Peyer's patch (tissue), 4 donors: ENCODE measurements around the gene HLA-DQB1.

Experiments
- POLR2A ChIP-seq, 2 donors: fragments of 450-650 bp; IDR thresholded peaks; one replicate each; pipeline ENCODE4 v1.5.1; 2017; ENCODE audit warnings: antibody characterized with exemption in 2 of 2, mild to moderate bottlenecking in 2 of 2, moderate library complexity in 2 of 2
- TF ChIP-seq, protein P1 (sequence below), 6 experiments: fragments of 450-650 bp in 4 of 6; fragments of 200-600 bp in 2 of 6; sonication (generic) in 1 of 6; IDR thresholded peaks; one replicate each; pipeline ENCODE4 v1.5.1; 2017 to 2019; ENCODE audit warnings: antibody characterized with exemption in 6 of 6, mild to moderate bottlenecking in 3 of 6, moderate library complexity in 1 of 6

- TF ChIP-seq, protein P1, sequence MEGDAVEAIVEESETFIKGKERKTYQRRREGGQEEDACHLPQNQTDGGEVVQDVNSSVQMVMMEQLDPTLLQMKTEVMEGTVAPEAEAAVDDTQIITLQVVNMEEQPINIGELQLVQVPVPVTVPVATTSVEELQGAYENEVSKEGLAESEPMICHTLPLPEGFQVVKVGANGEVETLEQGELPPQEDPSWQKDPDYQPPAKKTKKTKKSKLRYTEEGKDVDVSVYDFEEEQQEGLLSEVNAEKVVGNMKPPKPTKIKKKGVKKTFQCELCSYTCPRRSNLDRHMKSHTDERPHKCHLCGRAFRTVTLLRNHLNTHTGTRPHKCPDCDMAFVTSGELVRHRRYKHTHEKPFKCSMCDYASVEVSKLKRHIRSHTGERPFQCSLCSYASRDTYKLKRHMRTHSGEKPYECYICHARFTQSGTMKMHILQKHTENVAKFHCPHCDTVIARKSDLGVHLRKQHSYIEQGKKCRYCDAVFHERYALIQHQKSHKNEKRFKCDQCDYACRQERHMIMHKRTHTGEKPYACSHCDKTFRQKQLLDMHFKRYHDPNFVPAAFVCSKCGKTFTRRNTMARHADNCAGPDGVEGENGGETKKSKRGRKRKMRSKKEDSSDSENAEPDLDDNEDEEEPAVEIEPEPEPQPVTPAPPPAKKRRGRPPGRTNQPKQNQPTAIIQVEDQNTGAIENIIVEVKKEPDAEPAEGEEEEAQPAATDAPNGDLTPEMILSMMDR (IDR thresholded peaks at IDR 0.05), result no peak
- no peak for TF ChIP-seq POLR2A (IDR thresholded peaks at IDR 0.05)
These were observed 46.8 kb upstream of the HLA-DQB1 start for GRCh38 chr6:32713241-32713640.
